ENCODE measurements around the gene MAN1C1.

MAN1C1 gene

DNA sequence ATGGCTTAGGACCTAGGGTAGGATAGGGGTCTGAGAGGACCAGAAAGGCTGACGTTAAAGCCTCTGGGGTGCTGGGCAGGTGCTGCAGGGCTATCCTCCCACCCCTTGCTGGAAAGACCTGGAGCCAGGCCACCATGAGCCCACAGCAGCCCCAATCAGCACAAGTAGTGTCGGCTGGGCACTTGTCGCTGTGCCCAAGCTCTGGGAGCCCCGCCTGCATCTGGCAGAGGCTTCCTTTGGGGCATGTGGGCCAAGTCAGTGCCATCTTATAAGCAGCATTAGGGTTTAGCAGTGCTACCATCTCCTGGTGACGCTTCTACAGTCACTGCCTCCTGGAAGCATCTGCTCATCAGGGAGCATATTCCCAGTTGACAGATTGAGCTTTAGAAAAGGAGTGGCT is 31.3 kb downstream of the MAN1C1 start:
- Histone ChIP-seq H3K27ac (ENCODE audit: low read length) (no peak overlapping the region), H3K9ac (ENCODE audit: low read length) (no peak overlapping the region), H3K27me3 (ENCODE audit: low read depth, low read length) (peaks cover 8% of the 10 kb centered on the region; the same call in 1 of the 2 replicates), H2AFZ (ENCODE audit: low read depth, low read length) (no peak overlapping the region), H3K4me3 (ENCODE audit: low read length) (no peak overlapping the region), H3K36me3 (replicated peaks; ENCODE audit: low read depth, low read length) (no peaks in the 10 kb centered on the region), H3K9me3 (ENCODE audit: insufficient read depth, low read length) (no peaks in the 10 kb centered on the region), H3K4me1 (ENCODE audit: low read length) (no peaks in the 10 kb centered on the region), H4K20me1 (ENCODE audit: insufficient read depth, low read length) (no peaks in the 10 kb centered on the region), H3K4me2 (ENCODE audit: low read length) (no peak overlapping the region), H3K79me2 (ENCODE audit: low read length) (no peaks in the 10 kb centered on the region)
- TF ChIP-seq EZH2phosphoT487 (IDR thresholded peaks at IDR 0.05; ENCODE audit: low read depth) = no peak
- TF ChIP-seq, protein P1, sequence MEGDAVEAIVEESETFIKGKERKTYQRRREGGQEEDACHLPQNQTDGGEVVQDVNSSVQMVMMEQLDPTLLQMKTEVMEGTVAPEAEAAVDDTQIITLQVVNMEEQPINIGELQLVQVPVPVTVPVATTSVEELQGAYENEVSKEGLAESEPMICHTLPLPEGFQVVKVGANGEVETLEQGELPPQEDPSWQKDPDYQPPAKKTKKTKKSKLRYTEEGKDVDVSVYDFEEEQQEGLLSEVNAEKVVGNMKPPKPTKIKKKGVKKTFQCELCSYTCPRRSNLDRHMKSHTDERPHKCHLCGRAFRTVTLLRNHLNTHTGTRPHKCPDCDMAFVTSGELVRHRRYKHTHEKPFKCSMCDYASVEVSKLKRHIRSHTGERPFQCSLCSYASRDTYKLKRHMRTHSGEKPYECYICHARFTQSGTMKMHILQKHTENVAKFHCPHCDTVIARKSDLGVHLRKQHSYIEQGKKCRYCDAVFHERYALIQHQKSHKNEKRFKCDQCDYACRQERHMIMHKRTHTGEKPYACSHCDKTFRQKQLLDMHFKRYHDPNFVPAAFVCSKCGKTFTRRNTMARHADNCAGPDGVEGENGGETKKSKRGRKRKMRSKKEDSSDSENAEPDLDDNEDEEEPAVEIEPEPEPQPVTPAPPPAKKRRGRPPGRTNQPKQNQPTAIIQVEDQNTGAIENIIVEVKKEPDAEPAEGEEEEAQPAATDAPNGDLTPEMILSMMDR (IDR thresholded peaks at IDR 0.05; ENCODE audit: low read depth, low read length) = no peak

DNA sequence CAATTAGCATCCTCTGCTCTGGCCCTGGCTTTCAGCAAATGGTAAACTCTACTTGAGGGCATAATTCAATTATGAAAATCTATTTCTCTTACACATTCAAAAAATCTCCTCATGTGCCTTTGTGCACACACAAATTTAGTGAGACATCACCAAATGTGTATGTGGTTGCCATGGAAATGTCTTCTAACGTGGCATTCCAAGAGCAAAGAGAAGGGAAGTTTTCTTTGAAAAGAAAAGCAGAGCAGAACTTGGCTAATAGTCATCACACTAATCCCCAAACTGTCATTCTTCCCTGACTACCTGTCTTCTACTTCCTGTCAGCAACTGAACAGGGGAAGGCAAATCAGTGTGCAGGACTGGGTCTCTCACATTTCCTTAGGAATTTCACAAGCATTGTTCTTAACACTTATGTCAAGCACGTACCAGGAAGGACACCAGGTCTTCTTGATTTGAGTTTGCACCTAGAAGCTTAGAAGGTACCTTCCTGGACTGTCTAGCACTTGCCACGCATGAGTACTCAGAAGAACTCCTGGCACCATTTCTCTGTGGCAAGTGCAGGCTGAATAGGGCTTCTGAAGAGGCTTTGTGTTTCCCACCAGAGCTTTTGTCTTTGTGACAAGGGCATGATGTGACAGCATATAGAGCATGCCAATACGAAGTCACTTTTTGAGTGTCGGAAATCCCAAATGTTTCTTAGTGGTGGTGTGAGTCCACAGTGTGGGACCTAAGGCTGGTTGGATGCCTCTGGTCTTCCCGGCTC is 32.3 kb downstream of the MAN1C1 start:
- Histone ChIP-seq H3K9ac (ENCODE audit: low read length) (no peak overlapping the region), H3K4me2 (ENCODE audit: low read length) (no peak overlapping the region), H3K27ac (ENCODE audit: low read length) (no peak overlapping the region), H3K4me1 (ENCODE audit: low read length) (no peaks in the 10 kb centered on the region), H4K20me1 (ENCODE audit: insufficient read depth, low read length) (no peaks in the 10 kb centered on the region), H3K9me3 (ENCODE audit: insufficient read depth, low read length) (no peaks in the 10 kb centered on the region), H3K36me3 (replicated peaks; ENCODE audit: low read depth, low read length) (no peaks in the 10 kb centered on the region), H3K27me3 (ENCODE audit: low read depth, low read length) (peaks cover 8% of the 10 kb centered on the region; the same call in 1 of the 2 replicates), H2AFZ (ENCODE audit: low read depth, low read length) (no peak overlapping the region), H3K4me3 (ENCODE audit: low read length) (no peak overlapping the region), H3K79me2 (ENCODE audit: low read length) (no peaks in the 10 kb centered on the region)
- TF ChIP-seq EZH2phosphoT487 (IDR thresholded peaks at IDR 0.05; ENCODE audit: low read depth) = no peak
- TF ChIP-seq, protein P1 (IDR thresholded peaks at IDR 0.05; ENCODE audit: low read depth, low read length) = no peak

DNA sequence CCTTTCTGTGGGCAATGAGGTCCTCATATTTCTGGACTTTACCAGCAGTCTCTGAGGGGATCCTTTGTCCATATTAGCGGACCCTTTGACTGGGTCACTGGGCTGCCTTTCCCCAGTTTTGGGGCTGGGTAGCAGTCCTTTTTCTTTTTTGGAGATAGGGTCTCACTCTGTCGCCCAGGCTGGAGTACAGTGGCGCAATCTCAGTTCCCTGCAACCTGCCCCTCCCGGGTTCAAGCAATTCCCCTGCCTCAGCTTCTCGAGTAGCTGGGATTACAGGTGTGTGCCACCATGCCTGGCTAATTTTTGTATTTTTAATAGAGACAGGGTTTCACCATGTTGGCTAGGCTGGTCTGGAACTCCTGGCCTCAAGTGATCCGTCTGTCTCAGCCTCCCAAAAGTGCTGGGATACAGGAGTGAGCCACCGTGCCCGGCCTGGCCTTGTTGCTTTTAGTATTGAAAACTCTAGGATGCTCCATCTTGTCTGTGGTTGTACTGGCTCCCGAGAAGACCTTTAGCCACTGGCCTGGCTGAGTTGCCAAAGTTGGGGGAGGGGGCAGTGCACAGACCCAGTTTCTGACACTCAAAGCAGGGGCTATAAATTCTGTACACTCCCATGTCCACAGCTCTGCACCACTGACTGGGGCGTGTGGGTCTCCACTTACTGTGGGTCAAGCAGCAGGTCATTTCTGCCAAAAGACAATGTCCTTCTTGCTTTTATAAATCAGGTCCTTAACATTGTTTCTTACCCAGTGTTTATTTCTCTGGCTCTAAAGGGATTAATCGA is 33.1 kb downstream of the MAN1C1 start:
- no peaks in the 10 kb centered on the region for H3K36me3 ChIP-seq (replicated peaks; ENCODE audit: low read depth, low read length)
- no peaks in the 10 kb centered on the region for H3K79me2 ChIP-seq (ENCODE audit: low read length)
- H4K20me1 ChIP-seq (ENCODE audit: insufficient read depth, low read length) = no peaks in the 10 kb centered on the region
- peaks cover 8% of the 10 kb centered on the region; the same call in 1 of the 2 replicates for H3K27me3 ChIP-seq (ENCODE audit: low read depth, low read length)
- no peak overlapping the region for H3K27ac ChIP-seq (ENCODE audit: low read length)
- TF ChIP-seq, protein P1 (IDR thresholded peaks at IDR 0.05; ENCODE audit: low read depth, low read length) = no peak
- no peak for TF ChIP-seq EZH2phosphoT487 (IDR thresholded peaks at IDR 0.05; ENCODE audit: low read depth)
- H3K4me3 ChIP-seq (ENCODE audit: low read length) = no peak overlapping the region
- H3K9ac ChIP-seq (ENCODE audit: low read length) = no peak overlapping the region
- H2AFZ ChIP-seq (ENCODE audit: low read depth, low read length) = no peak overlapping the region
- no peaks in the 10 kb centered on the region for H3K9me3 ChIP-seq (ENCODE audit: insufficient read depth, low read length)
- no peaks in the 10 kb centered on the region for H3K4me1 ChIP-seq (ENCODE audit: low read length)
- no peak overlapping the region for H3K4me2 ChIP-seq (ENCODE audit: low read length)

DNA sequence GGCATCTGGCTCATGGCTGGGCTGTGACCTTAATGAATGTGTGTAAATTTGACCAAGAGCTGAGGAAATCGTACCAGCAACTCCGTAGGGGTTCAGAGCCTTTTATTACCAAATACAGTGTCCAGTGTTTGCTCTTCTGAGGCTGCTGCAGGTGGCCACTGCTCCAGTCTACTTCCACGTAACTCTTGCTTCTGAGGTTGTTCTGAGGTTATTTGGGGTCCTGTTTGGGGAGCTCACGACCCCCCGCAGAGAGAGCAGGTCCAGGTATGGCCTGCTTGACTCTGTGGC is 33.6 kb downstream of the MAN1C1 start:
- no peaks in the 10 kb centered on the region for H4K20me1 ChIP-seq (ENCODE audit: insufficient read depth, low read length)
- H3K27ac ChIP-seq (ENCODE audit: low read length) = no peak overlapping the region
- H3K4me2 ChIP-seq (ENCODE audit: low read length) = no peak overlapping the region
- peaks cover 3% of the 10 kb centered on the region; the same call in 1 of the 2 replicates for H3K27me3 ChIP-seq (ENCODE audit: low read depth, low read length)
- H3K9me3 ChIP-seq (ENCODE audit: insufficient read depth, low read length) = no peaks in the 10 kb centered on the region
- H3K9ac ChIP-seq (ENCODE audit: low read length) = no peak overlapping the region
- H3K79me2 ChIP-seq (ENCODE audit: low read length) = no peaks in the 10 kb centered on the region
- no peak overlapping the region for H3K4me3 ChIP-seq (ENCODE audit: low read length)
- TF ChIP-seq, protein P1 (IDR thresholded peaks at IDR 0.05; ENCODE audit: low read depth, low read length) = no peak
- TF ChIP-seq EZH2phosphoT487 (IDR thresholded peaks at IDR 0.05; ENCODE audit: low read depth) = no peak
- no peak overlapping the region for H2AFZ ChIP-seq (ENCODE audit: low read depth, low read length)
- no peaks in the 10 kb centered on the region for H3K36me3 ChIP-seq (replicated peaks; ENCODE audit: low read depth, low read length)
- no peaks in the 10 kb centered on the region for H3K4me1 ChIP-seq (ENCODE audit: low read length)

Data from OCI-LY3 (cell line).